ENCODE data around the gene UGDH. TPM values are rescaled to one million over a fixed set of nuclear protein-coding genes. Genes with fewer than 3 reads are reported as not detected.

The UGDH gene
- total and polyA plus RNA-seq, 10 of the 15 experiments (the other 5 are each of a cell fraction or from before 2014, with no cell fraction given) = 11.1 to 60.3 (median 26.8) TPM

DNA sequence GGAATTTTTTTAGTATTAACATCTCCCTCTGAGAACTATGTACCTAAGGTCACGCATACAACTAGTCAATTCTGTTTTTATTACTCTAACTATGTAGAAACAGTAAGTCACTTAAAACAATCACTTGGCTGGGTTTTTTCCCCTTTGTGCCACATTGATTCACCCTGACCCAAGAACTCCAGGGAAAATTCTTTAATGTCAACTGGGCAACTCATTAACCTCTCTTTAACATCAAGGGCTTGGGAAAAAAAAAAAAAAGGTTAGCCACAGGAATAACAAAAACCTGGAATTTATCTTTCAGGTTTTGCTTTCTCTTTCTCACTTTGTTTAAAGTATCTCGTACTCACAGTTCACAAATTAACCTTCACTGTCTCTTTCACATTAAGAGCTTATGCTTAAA is 76.6 kb downstream of the UGDH start:
- FAIRE-seq (no peak), DNase-seq (ENCODE audit: low read depth, low spot score) (no peak), ATAC-seq (no peak)
- Histone ChIP-seq H3K36me3 (ENCODE audit: control insufficient read depth in 2 of 2, insufficient read depth in 2 of 2, low read length in 1 of 2) (peaks cover 6 to 36% of the 10 kb centered on the region in 2 experiments), H3K4me2 (ENCODE audit: control insufficient read depth, insufficient read depth) (no peak overlapping the region), H3K9me3 (replicated peaks; ENCODE audit: control insufficient read depth, insufficient read depth, low read length) (no peaks in the 10 kb centered on the region), H3K27ac (ENCODE audit: control insufficient read depth, insufficient read depth) (no peak overlapping the region), H4K20me1 (ENCODE audit: control insufficient read depth, insufficient read depth) (peaks cover 2% of the 10 kb centered on the region; the same call in 1 of the 2 replicates), H3K27me3 (replicated peaks in 1 of 2; ENCODE audit: control insufficient read depth in 2 of 2, insufficient read depth in 2 of 2, low read length in 1 of 2) (no peaks in the 10 kb centered on the region), H3K4me3 (no peak overlapping the region), H3K79me2 (ENCODE audit: control insufficient read depth, insufficient read depth, low read length) (peaks cover 8% of the 10 kb centered on the region), H3K9ac (ENCODE audit: control insufficient read depth, insufficient read depth, low read length) (no peak overlapping the region), H2AFZ (ENCODE audit: control insufficient read depth, low read depth, low read length) (no peak overlapping the region), H3K4me1 (ENCODE audit: control insufficient read depth, insufficient read depth, low read length) (peaks cover 4% of the 10 kb centered on the region; the same call in 1 of the 2 replicates)
- TF ChIP-seq NR2F1 (conservative IDR thresholded peaks at IDR 0.05) (no peak), SIN3A (IDR thresholded peaks at IDR 0.05; ENCODE audit: low read depth, low read length) (no peak), HCFC1 (IDR thresholded peaks at IDR 0.05; ENCODE audit: low read length) (no peak), SP1 (IDR thresholded peaks at IDR 0.05; ENCODE audit: low read depth, low read length) (no peak), SUZ12 (IDR thresholded peaks at IDR 0.05; ENCODE audit: unreplicated experiment) (no peak), ZZZ3 (IDR thresholded peaks at IDR 0.05; ENCODE audit: control insufficient read depth, insufficient read length, low read depth) (no peak)
- SMC1A ChIA-PET (ENCODE audit: uncharacterized antibody, unreplicated experiment) = interaction anchor here (0.7 to 1.5 kb wide), 2 partner anchors 77 to 213 kb away, joined by 3 to 4 read pairs; partner anchors contain the start of gene UGDH
- WGBS (ENCODE audit: insufficient coverage, insufficient replicate concordance, low lambda C conversion rate, missing lambda C conversion rate) = 48% methylated on average over 2 of the region's 2 CpGs
- in situ Hi-C loops (cut with MboI) = no loop called here
- no TSS peak for BruUV-seq (replicated peaks)
- RAD21 ChIA-PET (ENCODE audit: unreplicated experiment) = no interaction called here
- POLR2A ChIA-PET = no interaction called here
- CTCF ChIA-PET = no interaction called here
- intact Hi-C loops (cut with micrococcal nuclease; ENCODE audit: unreplicated experiment) = no loop called here

Other genes with a start within 250 kb of the UGDH start
- 44.0 and 44.2 TPM in 2 replicates for gene RFC1, start 161.1 kb downstream of the UGDH start, total RNA-seq (2014; rRNA removed)
- gene RFC1, start 161.1 kb downstream of the UGDH start, total RNA-seq (2014; rRNA removed; fragmentation: Illumina TruSeq; extraction: Trizol) = 66.9 and 68.1 TPM in 2 replicates
- gene RFC1, start 161.1 kb downstream of the UGDH start, total RNA-seq (2021) = 40.5 and 41.1 TPM in 2 replicates
- gene RFC1, start 161.1 kb downstream of the UGDH start, polyA plus RNA-seq (2011; rRNA removed) = 26.8 and 32.5 TPM in 2 replicates
- 67.8 and 78.8 TPM in 2 replicates for gene RFC1, start 161.1 kb downstream of the UGDH start, polyA plus RNA-seq (2014; fragmentation: Illumina TruSeq; extraction: Trizol)
- 10 to 100 TPM; 24.1 to 30.0 TPM for gene RFC1, start 161.1 kb downstream of the UGDH start, polyA plus RNA-seq (2014; fragmentation: Nextera tagmentation; extraction: Ambion mirVana)
- 17.6 and 22.5 TPM in 2 replicates for gene RFC1, start 161.1 kb downstream of the UGDH start, polyA plus RNA-seq (2014; rRNA removed)
- 10 to 100 TPM; 39.5 to 41.2 TPM for gene RFC1, start 161.1 kb downstream of the UGDH start, polyA plus RNA-seq (2016; fragmentation: Nextera tagmentation; extraction: Ambion mirVana)
- gene KLB, start 120.5 kb downstream of the UGDH start, total RNA-seq (2014; rRNA removed) = under 0.01 and 0.05 TPM in 2 replicates
- gene KLB, start 120.5 kb downstream of the UGDH start, total RNA-seq (2014; rRNA removed; fragmentation: Illumina TruSeq; extraction: Trizol) = 0.04 and 0.05 TPM in 2 replicates
- gene KLB, start 120.5 kb downstream of the UGDH start, total RNA-seq (2021) = 0.08 and 0.11 TPM in 2 replicates
- 0.01 TPM in 1 of 2 replicates, not detected in the other for gene KLB, start 120.5 kb downstream of the UGDH start, polyA plus RNA-seq (2011; rRNA removed)
- gene KLB, start 120.5 kb downstream of the UGDH start, polyA plus RNA-seq (2014; fragmentation: Illumina TruSeq; extraction: Trizol) = 0.01 and 0.05 TPM in 2 replicates
- under 1 TPM; 0.08 to 0.13 TPM for gene KLB, start 120.5 kb downstream of the UGDH start, polyA plus RNA-seq (2014; fragmentation: Nextera tagmentation; extraction: Ambion mirVana)
- gene KLB, start 120.5 kb downstream of the UGDH start, polyA plus RNA-seq (2014; rRNA removed) = 0.01 and 0.04 TPM in 2 replicates
- under 1 TPM; 0.03 to 0.09 TPM for gene KLB, start 120.5 kb downstream of the UGDH start, polyA plus RNA-seq (2016; fragmentation: Nextera tagmentation; extraction: Ambion mirVana)
- 2,792 and 4,340 TPM in 2 replicates for gene RPL9, start 68.5 kb downstream of the UGDH start, total RNA-seq (2014; rRNA removed)
- 3,546 and 3,577 TPM in 2 replicates for gene RPL9, start 68.5 kb downstream of the UGDH start, total RNA-seq (2014; rRNA removed; fragmentation: Illumina TruSeq; extraction: Trizol)
- 1,956 and 2,067 TPM in 2 replicates for gene RPL9, start 68.5 kb downstream of the UGDH start, total RNA-seq (2021)
- gene RPL9, start 68.5 kb downstream of the UGDH start, polyA plus RNA-seq (2011; rRNA removed) = 1,676 and 2,498 TPM in 2 replicates
- gene RPL9, start 68.5 kb downstream of the UGDH start, polyA plus RNA-seq (2014; fragmentation: Illumina TruSeq; extraction: Trizol) = 3,027 and 3,582 TPM in 2 replicates
- 1,000 to 10,000 TPM; 3,033 to 4,444 TPM for gene RPL9, start 68.5 kb downstream of the UGDH start, polyA plus RNA-seq (2014; fragmentation: Nextera tagmentation; extraction: Ambion mirVana)
- 4,252 and 4,767 TPM in 2 replicates for gene RPL9, start 68.5 kb downstream of the UGDH start, polyA plus RNA-seq (2014; rRNA removed)
- gene RPL9, start 68.5 kb downstream of the UGDH start, polyA plus RNA-seq (2016; fragmentation: Nextera tagmentation; extraction: Ambion mirVana) = 1,000 to 10,000 TPM; 1,006 to 1,061 TPM
- 19.0 and 21.8 TPM in 2 replicates for gene LIAS, start 68.4 kb downstream of the UGDH start, total RNA-seq (2014; rRNA removed)
- gene LIAS, start 68.4 kb downstream of the UGDH start, total RNA-seq (2014; rRNA removed; fragmentation: Illumina TruSeq; extraction: Trizol) = 28.3 and 28.6 TPM in 2 replicates
- 14.1 and 17.9 TPM in 2 replicates for gene LIAS, start 68.4 kb downstream of the UGDH start, total RNA-seq (2021)
- gene LIAS, start 68.4 kb downstream of the UGDH start, polyA plus RNA-seq (2011; rRNA removed) = 27.2 and 38.4 TPM in 2 replicates
- 32.3 and 40.4 TPM in 2 replicates for gene LIAS, start 68.4 kb downstream of the UGDH start, polyA plus RNA-seq (2014; fragmentation: Illumina TruSeq; extraction: Trizol)
- gene LIAS, start 68.4 kb downstream of the UGDH start, polyA plus RNA-seq (2014; fragmentation: Nextera tagmentation; extraction: Ambion mirVana) = 10 to 100 TPM; 19.9 to 22.1 TPM
- gene LIAS, start 68.4 kb downstream of the UGDH start, polyA plus RNA-seq (2014; rRNA removed) = 20.8 and 25.7 TPM in 2 replicates
- 10 to 100 TPM; 27.9 to 30.6 TPM for gene LIAS, start 68.4 kb downstream of the UGDH start, polyA plus RNA-seq (2016; fragmentation: Nextera tagmentation; extraction: Ambion mirVana)
- 125 and 226 TPM in 2 replicates for gene SMIM14, start 111.4 kb upstream of the UGDH start, total RNA-seq (2014; rRNA removed)
- 184 and 186 TPM in 2 replicates for gene SMIM14, start 111.4 kb upstream of the UGDH start, total RNA-seq (2014; rRNA removed; fragmentation: Illumina TruSeq; extraction: Trizol)
- 182 and 190 TPM in 2 replicates for gene SMIM14, start 111.4 kb upstream of the UGDH start, total RNA-seq (2021)
- 475 and 622 TPM in 2 replicates for gene SMIM14, start 111.4 kb upstream of the UGDH start, polyA plus RNA-seq (2011; rRNA removed)
- 208 and 257 TPM in 2 replicates for gene SMIM14, start 111.4 kb upstream of the UGDH start, polyA plus RNA-seq (2014; fragmentation: Illumina TruSeq; extraction: Trizol)
- 100 to 1,000 TPM; 585 to 671 TPM for gene SMIM14, start 111.4 kb upstream of the UGDH start, polyA plus RNA-seq (2014; fragmentation: Nextera tagmentation; extraction: Ambion mirVana)
- 92.3 and 161 TPM in 2 replicates for gene SMIM14, start 111.4 kb upstream of the UGDH start, polyA plus RNA-seq (2014; rRNA removed)
- gene SMIM14, start 111.4 kb upstream of the UGDH start, polyA plus RNA-seq (2016; fragmentation: Nextera tagmentation; extraction: Ambion mirVana) = 100 to 1,000 TPM; 144 to 173 TPM
- gene UBE2K, start 170.7 kb upstream of the UGDH start, total RNA-seq (2014; rRNA removed) = 20.5 and 22.5 TPM in 2 replicates
- gene UBE2K, start 170.7 kb upstream of the UGDH start, total RNA-seq (2014; rRNA removed; fragmentation: Illumina TruSeq; extraction: Trizol) = 17.0 and 20.0 TPM in 2 replicates
- gene UBE2K, start 170.7 kb upstream of the UGDH start, total RNA-seq (2021) = 71.4 and 78.5 TPM in 2 replicates
- gene UBE2K, start 170.7 kb upstream of the UGDH start, polyA plus RNA-seq (2011; rRNA removed) = 111 and 158 TPM in 2 replicates
- gene UBE2K, start 170.7 kb upstream of the UGDH start, polyA plus RNA-seq (2014; fragmentation: Illumina TruSeq; extraction: Trizol) = 55.4 and 67.2 TPM in 2 replicates
- 10 to 100 TPM; 54.3 to 96.4 TPM for gene UBE2K, start 170.7 kb upstream of the UGDH start, polyA plus RNA-seq (2014; fragmentation: Nextera tagmentation; extraction: Ambion mirVana)
- 79.6 and 102 TPM in 2 replicates for gene UBE2K, start 170.7 kb upstream of the UGDH start, polyA plus RNA-seq (2014; rRNA removed)
- gene UBE2K, start 170.7 kb upstream of the UGDH start, polyA plus RNA-seq (2016; fragmentation: Nextera tagmentation; extraction: Ambion mirVana) = 100 to 1,000 TPM; 113 to 141 TPM

All from GM12878 (cell line).